GM19193 (cell line): ENCODE results near the gene HES7.
A peak's percentile ranks its signal among the peaks of the same experiment; 100 is the strongest.

Experiments
- POLR2A ChIP-seq: IDR thresholded peaks from 4 replicates; pipeline ENCODE4 v1.6.1; 2011; ENCODE audit not compliant: insufficient read depth, insufficient read length; ENCODE audit errors: extremely low read depth

HES7 gene

DNA sequence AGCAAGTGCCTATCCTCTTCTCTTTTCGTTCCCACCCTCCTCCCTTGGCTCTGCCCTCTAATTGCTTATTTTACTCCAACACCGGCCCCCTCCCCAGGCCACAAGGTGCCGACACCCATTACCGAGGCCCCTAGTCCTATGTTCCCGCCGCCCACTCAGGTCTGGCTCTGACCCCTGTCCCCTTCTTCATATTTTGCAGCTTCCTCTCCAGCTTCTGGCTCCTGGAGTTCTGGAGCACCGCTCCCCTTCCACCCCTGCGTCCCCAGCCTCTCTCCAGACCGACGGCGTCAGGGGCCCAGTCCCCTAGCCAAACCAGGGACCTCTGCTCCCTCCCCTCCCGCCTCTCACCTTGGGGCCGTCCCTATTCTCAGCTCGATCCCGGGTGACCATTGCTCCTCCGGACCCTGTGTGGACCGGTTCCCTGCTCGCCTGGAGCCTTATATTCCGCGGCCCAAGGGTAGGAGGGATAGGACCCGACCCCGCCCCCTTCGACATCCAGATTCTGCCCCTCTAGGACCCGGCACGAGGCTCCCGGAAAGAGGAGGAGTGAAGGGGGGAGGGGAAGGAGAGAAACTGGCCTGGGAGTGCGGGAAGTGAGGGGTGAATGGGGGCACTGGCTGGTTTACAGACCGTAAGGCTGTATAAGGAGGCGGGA, at the start of gene HES7:
Gene HES7 (minus strand): TSS at position 412 of the 655 bp plus-strand sequence. CDS start 22 bp downstream, at position 390.
- no peak for TF ChIP-seq POLR2A

DNA sequence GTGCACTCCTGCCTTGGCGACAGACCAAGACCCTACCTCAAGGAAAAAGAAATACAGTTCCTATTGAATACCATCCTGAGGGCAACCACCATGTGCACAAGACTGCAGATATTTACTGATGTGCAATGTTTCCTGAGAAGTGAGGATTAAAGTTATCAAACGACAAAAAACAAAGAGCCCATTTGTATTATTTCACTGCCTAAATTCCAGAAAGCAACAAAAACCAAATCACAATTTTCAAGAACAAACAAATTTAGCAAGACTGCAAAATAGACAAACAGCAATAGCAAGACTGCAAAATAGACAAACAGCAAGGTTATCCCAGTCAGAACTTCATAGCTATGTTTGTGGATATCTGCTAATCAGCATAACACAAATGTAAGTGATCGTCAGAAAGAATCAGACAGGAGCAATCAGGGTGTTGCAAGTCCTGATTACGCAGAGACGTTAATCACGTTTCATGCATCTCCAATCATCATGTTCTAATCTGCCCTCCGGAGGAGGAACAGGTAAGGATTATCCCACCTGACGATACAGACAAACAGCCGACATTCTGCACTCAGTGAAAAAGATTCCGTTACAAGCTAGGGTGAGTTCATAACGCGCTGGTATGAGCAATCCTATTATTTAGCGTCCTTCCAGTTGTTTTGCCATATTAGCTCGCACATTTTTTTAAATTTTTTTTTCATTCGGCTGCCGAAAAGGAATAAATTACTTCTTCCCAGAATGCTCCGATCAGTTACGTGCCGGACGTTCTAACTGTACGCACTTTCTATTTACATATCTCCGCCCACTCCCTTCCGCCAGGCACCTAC, 49.4 kb upstream of the HES7 start:
- peak; percentile 99 for TF ChIP-seq POLR2A

DNA sequence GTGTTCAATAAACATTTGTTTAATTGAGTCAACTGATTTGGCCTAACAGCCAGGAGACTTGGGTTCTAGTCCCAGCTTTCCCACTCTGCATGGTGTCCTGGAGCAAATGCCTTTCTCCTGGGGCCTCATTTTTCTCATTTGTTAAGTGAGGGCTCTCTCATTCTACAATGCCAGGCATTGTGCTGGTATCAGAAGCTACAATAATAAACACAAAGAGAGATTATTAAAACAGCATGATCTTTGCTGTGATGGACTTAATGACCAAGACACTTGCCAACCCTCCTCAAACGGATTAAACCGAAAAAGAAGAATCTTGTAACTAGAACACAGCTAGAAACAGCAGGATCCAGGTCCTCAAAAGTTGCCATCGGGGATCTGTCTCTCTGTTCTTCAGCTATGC, 43.6 kb upstream of the HES7 start:
- no peak for TF ChIP-seq POLR2A

- TF ChIP-seq POLR2A = no peak
Observed at GRCh38 chr17:8166731-8167130, 42.8 kb upstream of the HES7 start.

DNA sequence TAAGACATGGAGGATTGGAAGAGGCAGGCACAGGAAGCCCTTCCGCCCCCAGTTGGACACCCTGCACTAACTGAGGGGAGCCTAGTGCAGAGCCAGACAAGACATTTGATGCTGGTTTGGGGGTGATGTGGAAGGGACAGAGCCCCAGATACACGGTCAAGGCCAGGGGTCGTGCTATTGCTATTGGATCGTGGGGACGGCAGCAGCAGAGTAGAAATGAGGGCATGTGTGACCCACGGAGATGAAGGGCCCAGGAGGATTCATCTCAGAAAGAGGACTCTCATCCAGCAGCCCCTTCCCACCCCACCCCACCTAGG, 40.9 kb upstream of the HES7 start:
- TF ChIP-seq POLR2A = no peak

GRCh38 chr17:8163978-8164814, 40.3 kb upstream of the HES7 start:
- TF ChIP-seq POLR2A = no peak

DNA sequence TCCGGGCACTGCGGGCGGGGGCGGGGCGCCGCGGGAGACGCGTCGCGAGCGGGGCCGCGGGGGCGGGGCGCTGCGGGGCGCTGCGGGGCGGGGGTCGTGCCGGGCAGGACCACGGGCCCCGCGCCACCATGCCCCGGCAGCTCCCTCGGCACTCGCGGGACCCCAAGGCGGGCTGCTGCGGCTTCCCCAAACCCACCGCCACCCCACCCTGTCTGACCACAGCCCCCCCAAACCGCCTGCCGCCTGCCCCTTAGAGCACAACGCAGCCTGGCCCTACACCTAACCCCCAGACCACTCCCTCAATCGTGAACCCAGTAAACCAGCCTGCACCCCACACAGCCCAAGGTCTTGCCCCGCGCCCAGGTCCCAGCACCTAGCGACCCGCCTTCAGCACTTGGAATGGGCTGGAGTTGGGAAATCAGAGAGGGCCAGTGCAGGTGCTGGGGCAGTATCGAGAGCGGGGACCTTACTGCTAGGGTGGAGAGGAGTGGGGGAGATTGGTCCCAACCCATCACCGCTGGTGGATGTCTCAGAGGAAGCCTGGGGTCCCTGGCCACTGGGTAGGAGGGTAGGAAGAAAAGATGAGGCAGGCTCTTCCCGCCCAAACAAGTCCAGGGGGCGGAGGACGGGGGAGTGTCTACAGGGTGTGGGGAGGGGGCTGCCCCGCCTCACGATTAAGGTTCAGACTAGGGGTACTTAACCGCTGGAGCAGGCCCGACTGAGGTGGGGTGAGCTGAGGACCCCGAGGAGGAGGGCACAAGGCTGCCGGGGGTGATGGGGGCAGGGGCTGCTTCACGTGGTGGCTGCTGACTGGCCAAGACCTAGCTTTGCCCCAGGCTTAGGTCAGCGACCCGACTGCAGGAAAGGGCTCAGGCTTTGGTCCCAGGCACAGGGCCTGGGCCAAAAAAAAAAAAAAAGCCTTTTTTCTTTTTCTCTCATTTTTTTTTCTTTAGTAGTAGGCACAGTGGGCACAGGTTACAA, 39.4 kb upstream of the HES7 start:
- no peak for TF ChIP-seq POLR2A

DNA sequence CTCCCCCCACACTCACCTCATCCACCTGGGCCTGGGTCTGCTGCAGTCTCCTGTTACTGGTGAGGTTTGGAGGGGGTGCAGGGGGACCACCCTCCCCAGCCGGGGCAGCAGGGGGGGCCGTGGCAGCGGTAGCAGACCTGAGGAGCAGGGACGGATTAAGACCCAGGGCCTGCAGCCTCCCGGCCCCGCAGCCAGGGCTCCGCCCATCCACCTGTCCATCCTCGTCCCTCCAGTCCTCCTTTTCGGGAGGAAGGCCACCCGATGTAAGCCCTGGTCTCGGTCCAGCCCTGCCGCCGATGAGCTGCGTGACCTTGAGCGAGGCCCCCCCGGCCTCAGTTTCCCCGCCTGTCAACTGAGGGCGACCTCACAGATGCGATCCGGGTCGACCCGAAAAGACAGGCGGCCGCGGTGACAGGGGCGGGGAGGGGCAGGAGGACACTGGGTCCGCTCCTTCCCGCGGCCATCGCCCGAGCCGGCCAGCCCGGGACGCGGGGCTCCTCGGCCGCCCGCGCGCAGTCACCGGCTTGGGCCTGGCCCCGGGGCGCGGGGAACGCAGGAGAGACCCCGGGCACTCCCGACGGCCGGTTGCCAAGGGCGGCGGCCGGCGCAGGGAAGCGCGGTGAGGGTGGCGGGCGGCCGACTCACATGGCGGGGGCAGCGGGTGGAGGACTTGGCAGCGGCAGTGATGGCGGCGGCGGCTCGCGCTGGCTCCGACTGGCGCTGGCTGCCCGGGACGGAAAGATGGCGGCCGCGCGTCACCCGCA, 38.5 kb upstream of the HES7 start, which contains the start of gene VAMP2:
Gene VAMP2 (minus strand): TSS at position 716 of the 764 bp plus-strand sequence. CDS start 69 bp downstream, at position 647.
- TF ChIP-seq POLR2A = peak; percentile 76

DNA sequence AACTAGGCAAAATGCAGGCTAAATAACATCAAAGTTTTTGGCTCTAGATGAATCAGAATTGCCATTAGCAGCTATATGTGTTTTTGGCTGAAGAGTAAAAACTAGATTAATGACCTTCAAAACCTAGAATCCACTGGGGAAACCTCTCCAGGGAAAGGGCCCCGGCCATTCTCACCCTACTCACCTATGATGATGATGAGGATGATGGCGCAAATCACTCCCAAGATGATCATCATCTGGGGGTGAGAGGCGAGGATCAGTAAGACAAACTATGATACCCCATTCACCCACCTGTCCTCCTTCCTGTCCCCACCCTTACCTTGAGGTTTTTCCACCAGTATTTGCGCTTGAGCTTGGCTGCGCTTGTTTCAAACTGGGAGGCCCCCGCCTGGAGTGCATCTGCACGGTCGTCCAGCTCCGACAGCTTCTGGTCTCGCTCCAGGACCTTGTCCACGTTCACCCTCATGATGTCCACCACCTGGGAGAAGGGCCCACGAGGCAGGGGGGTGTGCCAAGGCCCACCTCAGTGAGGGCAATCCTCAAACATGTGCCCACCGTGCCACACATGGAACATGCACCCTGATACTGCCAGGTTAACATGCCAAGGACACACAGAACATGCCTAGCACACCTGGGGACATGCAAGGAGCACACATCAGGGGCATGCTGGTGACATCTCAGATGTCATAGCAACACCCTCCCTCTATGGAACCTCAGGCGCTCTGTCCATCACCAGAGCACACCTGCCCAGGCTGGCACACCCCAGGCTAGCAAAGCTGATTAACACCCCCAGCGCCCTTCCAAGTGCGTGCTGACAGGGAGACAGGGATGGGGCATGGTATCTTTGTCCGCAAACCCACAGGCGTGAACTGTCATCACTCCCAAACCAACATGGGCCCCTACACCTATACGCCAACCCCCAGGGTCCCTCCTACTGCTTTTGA, 37.7 kb upstream of the HES7 start:
- TF ChIP-seq POLR2A = no peak

GRCh38 chr17:8160741-8161221, 36.9 kb upstream of the HES7 start:
- TF ChIP-seq POLR2A = no peak

DNA sequence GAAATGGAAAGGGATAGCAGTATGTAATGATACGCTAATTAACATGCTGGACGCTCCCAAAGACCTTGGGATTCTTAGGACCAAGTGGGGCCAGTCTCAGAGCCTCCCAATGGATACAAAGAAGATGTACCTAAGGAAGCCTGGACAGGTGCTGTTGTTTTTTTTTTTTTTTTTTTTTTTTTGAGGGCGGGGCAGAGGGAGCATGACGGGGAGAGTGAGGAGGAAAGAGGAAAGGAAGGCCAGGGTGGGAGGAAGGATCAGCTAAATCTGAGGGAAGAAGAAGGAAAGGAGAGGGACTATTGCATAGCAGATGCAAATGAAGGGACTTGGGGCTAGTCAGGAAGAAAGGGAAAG, 36.3 kb upstream of the HES7 start:
- no peak for TF ChIP-seq POLR2A

GRCh38 chr17:8159459-8160223, 35.7 kb upstream of the HES7 start:
- TF ChIP-seq POLR2A = no peak

DNA sequence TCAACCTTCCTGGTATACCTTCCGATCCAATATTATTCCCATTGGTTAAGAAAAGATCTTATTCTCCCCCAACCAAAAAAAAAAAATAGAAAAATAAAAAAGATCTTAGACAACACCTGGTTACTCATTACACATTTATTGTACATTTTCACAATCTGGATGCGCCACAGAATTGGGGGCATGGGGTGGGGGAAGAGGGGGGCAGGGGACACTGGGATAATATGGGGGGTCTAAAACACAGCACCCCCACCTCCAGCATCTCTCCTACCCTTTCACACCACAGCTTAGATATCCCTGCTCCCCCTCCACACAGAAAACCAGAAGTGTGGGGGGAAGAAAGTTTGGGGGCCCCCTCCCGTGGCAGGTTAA, 35.1 kb upstream of the HES7 start:
- no peak for TF ChIP-seq POLR2A
